Heart left ventricle (tissue), 13 donors: ENCODE measurements around the gene NLRP1.

Experiments
- POLR2A ChIP-seq, 2 donors: fragments of 450-650 bp; IDR thresholded peaks; one replicate each; pipeline ENCODE4 v1.6.1; 2017; ENCODE audit warnings: antibody characterized with exemption in 2 of 2, mild to moderate bottlenecking in 2 of 2, moderate library complexity in 2 of 2
- TF ChIP-seq, protein P1 (sequence below), 12 donors: fragments of 200-600 bp; sonication (generic) in 4 of 12; IDR thresholded peaks; one replicate each; pipeline versions ENCODE4 v1.5.0 to v1.8.0; 2018 to 2022; ENCODE audit warnings: antibody characterized with exemption in 12 of 12, mild to moderate bottlenecking in 5 of 12
- donor health status: ischemic (EF 13 %, LVEDD 7.1; RV severe dilation, severe dysfunction).
- donor health status: DM: no; HTN: yes; CAD: no.
- donor health status: DM: no; HTN: no; CAD: no.
- donor health status: ischemic (EF 25% LVEDD 6.9; RV normal size, moderate dysfunction).
- donor health status: ischemic (EF 25% LVEDD 5.7; RV mildly dilated, moderate dysfunction).
- donor health status: ischemic (EF 35%, LVEDD 5.7; RV mildly dilated, moderate dysfunction).
- donor health status: nonischemic (EF 11% LVEDD 7.7; RV severe dilation, severe dysfunction).
- donor health status: DM: yes; HTN: yes; CAD: no.
- donor health status: PGD.
- donor health status: ischemic (EF 29% LVEDD 5.4; RV normal size, mild dysfunction).
- donor health status: nonischemic (EF 23%, LVEDD 6.1; RV moderate dilation, normal function).

DNA sequence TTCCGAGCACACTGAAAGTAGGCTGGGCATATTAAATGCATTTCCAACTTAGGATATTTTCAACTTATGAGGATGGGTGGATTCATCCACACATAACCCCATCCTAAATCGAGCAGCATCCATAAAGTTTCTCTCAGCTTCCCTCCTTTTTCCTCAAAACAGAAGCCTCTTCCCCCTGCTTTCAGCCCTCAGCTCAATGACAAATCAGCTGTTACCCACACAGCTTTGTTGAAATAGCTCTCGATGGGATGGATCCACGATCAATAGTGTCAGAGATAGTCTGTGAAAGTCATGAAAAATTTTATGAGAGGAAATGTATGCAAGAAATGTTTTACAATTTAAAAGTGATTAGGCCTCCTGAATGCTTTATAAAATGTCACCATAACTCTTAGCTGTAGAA is 118.0 kb downstream of the NLRP1 start:
- TF ChIP-seq, protein P1, sequence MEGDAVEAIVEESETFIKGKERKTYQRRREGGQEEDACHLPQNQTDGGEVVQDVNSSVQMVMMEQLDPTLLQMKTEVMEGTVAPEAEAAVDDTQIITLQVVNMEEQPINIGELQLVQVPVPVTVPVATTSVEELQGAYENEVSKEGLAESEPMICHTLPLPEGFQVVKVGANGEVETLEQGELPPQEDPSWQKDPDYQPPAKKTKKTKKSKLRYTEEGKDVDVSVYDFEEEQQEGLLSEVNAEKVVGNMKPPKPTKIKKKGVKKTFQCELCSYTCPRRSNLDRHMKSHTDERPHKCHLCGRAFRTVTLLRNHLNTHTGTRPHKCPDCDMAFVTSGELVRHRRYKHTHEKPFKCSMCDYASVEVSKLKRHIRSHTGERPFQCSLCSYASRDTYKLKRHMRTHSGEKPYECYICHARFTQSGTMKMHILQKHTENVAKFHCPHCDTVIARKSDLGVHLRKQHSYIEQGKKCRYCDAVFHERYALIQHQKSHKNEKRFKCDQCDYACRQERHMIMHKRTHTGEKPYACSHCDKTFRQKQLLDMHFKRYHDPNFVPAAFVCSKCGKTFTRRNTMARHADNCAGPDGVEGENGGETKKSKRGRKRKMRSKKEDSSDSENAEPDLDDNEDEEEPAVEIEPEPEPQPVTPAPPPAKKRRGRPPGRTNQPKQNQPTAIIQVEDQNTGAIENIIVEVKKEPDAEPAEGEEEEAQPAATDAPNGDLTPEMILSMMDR (IDR thresholded peaks at IDR 0.05): no peak
- TF ChIP-seq POLR2A (IDR thresholded peaks at IDR 0.05): no peak
